Measurements from ENCODE around the gene MRPS2. TPM values are rescaled to one million over a fixed set of nuclear protein-coding genes. Genes with fewer than 3 reads are reported as not detected.
"Not testable (repeated sequence)": the region's sequence is repeated elsewhere in the genome, so short reads cannot be mapped to it uniquely, and the experiment has no call there.

MRPS2 gene
- total RNA-seq, 1 donor: 12.1 TPM

- no peak for DNase-seq (ENCODE audit: low read depth)
- no peak for TF ChIP-seq CTCF (IDR thresholded peaks at IDR 0.05; ENCODE audit: insufficient read depth, low read depth, low read length)
- H3K4me3 ChIP-seq (ENCODE audit: low read depth, low read length): no peak overlapping the region
Observed at GRCh38 chr9:135530146-135530545, 29.7 kb downstream of the MRPS2 start.

- no peak for DNase-seq (ENCODE audit: low read depth)
- no peak for TF ChIP-seq CTCF (IDR thresholded peaks at IDR 0.05; ENCODE audit: insufficient read depth, low read depth, low read length)
- H3K4me3 ChIP-seq (ENCODE audit: low read depth, low read length): no peak overlapping the region
Observed at GRCh38 chr9:135531096-135531495, 30.6 kb downstream of the MRPS2 start.

GRCh38 chr9:135533113-135533512 is 32.6 kb downstream of the MRPS2 start:
- no peak for TF ChIP-seq CTCF (IDR thresholded peaks at IDR 0.05; ENCODE audit: insufficient read depth, low read depth, low read length)
- no peak overlapping the region for H3K4me3 ChIP-seq (ENCODE audit: low read depth, low read length)
- DNase-seq (ENCODE audit: low read depth): no peak

GRCh38 chr9:135533674-135534073 is 33.2 kb downstream of the MRPS2 start:
- no peak for DNase-seq (ENCODE audit: low read depth)
- H3K4me3 ChIP-seq (ENCODE audit: low read depth, low read length): no peak overlapping the region
- TF ChIP-seq CTCF (IDR thresholded peaks at IDR 0.05; ENCODE audit: insufficient read depth, low read depth, low read length): no peak

- DNase-seq (ENCODE audit: low read depth): peak; percentile 45
- not testable (repeated sequence) for H3K4me3 ChIP-seq (ENCODE audit: low read depth, low read length)
Observed at GRCh38 chr9:135534192-135534711, 33.8 kb downstream of the MRPS2 start.

- not testable (repeated sequence) for H3K4me3 ChIP-seq (ENCODE audit: low read depth, low read length); DNase-seq (ENCODE audit: low read depth)
Observed at GRCh38 chr9:135534826-135535225, 34.3 kb downstream of the MRPS2 start.

GRCh38 chr9:135535631-135536030 is 35.1 kb downstream of the MRPS2 start:
- not testable (repeated sequence) for H3K4me3 ChIP-seq (ENCODE audit: low read depth, low read length); DNase-seq (ENCODE audit: low read depth)

- TF ChIP-seq CTCF (IDR thresholded peaks at IDR 0.05; ENCODE audit: insufficient read depth, low read depth, low read length): no peak
- no peak overlapping the region for H3K4me3 ChIP-seq (ENCODE audit: low read depth, low read length)
- DNase-seq (ENCODE audit: low read depth): peak; percentile 55
Observed at GRCh38 chr9:135536216-135536615, 35.7 kb downstream of the MRPS2 start.

GRCh38 chr9:135543262-135543894 is 42.9 kb downstream of the MRPS2 start:
- peak; percentile 74 for DNase-seq (ENCODE audit: low read depth)
- H3K4me3 ChIP-seq (ENCODE audit: low read depth, low read length): not testable (repeated sequence)
